Liver (tissue), 9 donors: Measurements from ENCODE around the gene IL17RE. TPM values are rescaled to one million over a fixed set of nuclear protein-coding genes. Genes with fewer than 3 reads are reported as not detected.

ENCODE experiments used
- DNase-seq: peaks from one replicate; pipeline ENCODE4 v3.0.0-alpha.2; 2017; ENCODE audit warnings: low spot score
- H3K27ac ChIP-seq, 2 donors: one replicate each; pipeline ENCODE4 v1.7.0; 2013; ENCODE audit warnings: inconsistent platforms in 2 of 2, low read length in 2 of 2, control low read depth in 1 of 2, low read depth in 1 of 2, mild to moderate bottlenecking in 1 of 2
- H3K27me3 ChIP-seq, 4 donors: one replicate each; pipeline versions ENCODE4 v1.6.1 to v1.7.0; 2013; ENCODE audit warnings: low read length in 3 of 4, inconsistent platforms in 1 of 4, mild to moderate bottlenecking in 1 of 4, moderate library complexity in 1 of 4; ENCODE audit not compliant: control insufficient read depth in 4 of 4, insufficient read depth in 4 of 4
- H3K36me3 ChIP-seq, 4 donors: one replicate each; pipeline versions ENCODE4 v1.6.1 to v1.7.0; 2013; ENCODE audit warnings: low read length in 3 of 4, mild to moderate bottlenecking in 3 of 4, low read depth in 1 of 4, moderate library complexity in 1 of 4; ENCODE audit not compliant: control insufficient read depth in 4 of 4, insufficient read depth in 3 of 4
- H3K4me1 ChIP-seq, 4 donors: one replicate each; pipeline versions ENCODE4 v1.6.1 to v1.7.0; 2013; ENCODE audit warnings: low read length in 3 of 4, mild to moderate bottlenecking in 3 of 4, moderate library complexity in 1 of 4; ENCODE audit not compliant: control insufficient read depth in 4 of 4, insufficient read depth in 4 of 4
- H3K4me3 ChIP-seq, 3 donors: one replicate each; pipeline versions ENCODE4 v1.6.1 to v1.7.0; 2013; ENCODE audit warnings: low read length in 3 of 3, control low read depth in 1 of 3, low read depth in 1 of 3, mild to moderate bottlenecking in 1 of 3
- H3K9ac ChIP-seq, 2 donors: one replicate each; pipeline ENCODE4 v1.7.0; 2013; ENCODE audit warnings: low read length in 2 of 2, mild to moderate bottlenecking in 2 of 2, moderate library complexity in 2 of 2, control low read depth in 1 of 2, low read depth in 1 of 2
- H3K9me3 ChIP-seq, 4 donors: one replicate each; pipeline versions ENCODE4 v1.6.1 to v1.7.0; 2013; ENCODE audit warnings: low read length in 3 of 4; ENCODE audit not compliant: control insufficient read depth in 4 of 4
- EGR1 ChIP-seq, 2 donors: IDR thresholded peaks; 2 replicates each; pipeline ENCODE4 v1.6.1; 2016 to 2018; ENCODE audit warnings: antibody characterized with exemption in 2 of 2, low read depth in 2 of 2
- FOXA1 ChIP-seq: IDR thresholded peaks from 2 replicates; pipeline ENCODE4 v1.6.1; 2016; ENCODE audit warnings: antibody characterized with exemption
- FOXA2 ChIP-seq: IDR thresholded peaks from 2 replicates; pipeline ENCODE4 v1.6.1; 2016; ENCODE audit warnings: antibody characterized with exemption
- GABPA ChIP-seq, 2 donors: IDR thresholded peaks in 1 of 2; conservative IDR thresholded peaks in 1 of 2; 2 replicates each; pipeline ENCODE4 v1.6.1; 2016; ENCODE audit warnings: antibody characterized with exemption in 2 of 2, mild to moderate bottlenecking in 1 of 2, moderate library complexity in 1 of 2
- HNF4A ChIP-seq, 2 donors: conservative IDR thresholded peaks; 2 replicates each; pipeline ENCODE4 v1.6.1; 2016; ENCODE audit warnings: antibody characterized with exemption in 2 of 2, mild to moderate bottlenecking in 2 of 2
- HNF4G ChIP-seq: IDR thresholded peaks from 2 replicates; pipeline ENCODE4 v1.6.1; 2016; ENCODE audit warnings: antibody characterized with exemption
- JUND ChIP-seq, 2 donors: IDR thresholded peaks; 2 replicates each; pipeline ENCODE4 v1.6.1; 2016; ENCODE audit warnings: antibody characterized with exemption in 2 of 2
- NR2F2 ChIP-seq: IDR thresholded peaks from 2 replicates; pipeline ENCODE4 v1.6.1; 2016; ENCODE audit warnings: antibody characterized with exemption
- RAD21 ChIP-seq, 2 donors: IDR thresholded peaks; 2 replicates each; pipeline ENCODE4 v1.6.1; 2016; ENCODE audit warnings: antibody characterized with exemption in 2 of 2, mild to moderate bottlenecking in 2 of 2
- RXRA ChIP-seq, 2 donors: IDR thresholded peaks; 2 replicates each; pipeline ENCODE4 v1.6.1; 2017 to 2018; ENCODE audit warnings: antibody characterized with exemption in 2 of 2, mild to moderate bottlenecking in 1 of 2
- SP1 ChIP-seq: IDR thresholded peaks from 2 replicates; pipeline ENCODE4 v1.6.1; 2018; ENCODE audit warnings: antibody characterized with exemption, mild to moderate bottlenecking
- TAF1 ChIP-seq: conservative IDR thresholded peaks from 2 replicates; pipeline ENCODE4 v1.6.1; 2016; ENCODE audit warnings: antibody characterized with exemption, mild to moderate bottlenecking
- YY1 ChIP-seq: IDR thresholded peaks from 2 replicates; pipeline ENCODE4 v1.6.1; 2016; ENCODE audit warnings: antibody characterized with exemption, mild to moderate bottlenecking
- WGBS: extraction: QIAGEN DNeasy Blood & Tissue Kit; methylation state at CpG from one replicate; pipeline ENCODE4 v1.1.7; 2013; 5-methylcytosine and 5-hydroxymethylcytosine counted together
- polyA plus RNA-seq, 2 donors: library from polyadenylated mRNA; stranded (reverse) in 1 of 2; unstranded in 1 of 2; fragments of 200-250 nt in 1 of 2; fragments of >200 nt in 1 of 2; fragmentation: Nextera tagmentation in 1 of 2; extraction: Ambion mirVana in 1 of 2; gene quantifications; one replicate each; pipeline versions ENCODE4 v1.2.1 to v1.2.3, GENCODE V29; 2013 to 2015
- total RNA-seq, 2 donors: library from RNA; depleted of rRNA; stranded (reverse); fragments of >200 nt; gene quantifications; one replicate each; pipeline ENCODE4 v1.2.3, GENCODE V29; 2014
- TF ChIP-seq, protein P1 (sequence below): IDR thresholded peaks from 2 replicates; pipeline ENCODE4 v1.6.1; 2016; ENCODE audit warnings: antibody characterized with exemption
- TF ChIP-seq, protein P2 (sequence below): IDR thresholded peaks from 2 replicates; pipeline ENCODE4 v1.6.1; 2016; ENCODE audit warnings: antibody characterized with exemption
- TF ChIP-seq, protein P3 (sequence below): IDR thresholded peaks from 2 replicates; pipeline ENCODE4 v1.6.1; 2016; ENCODE audit warnings: antibody characterized with exemption
- TF ChIP-seq, protein P4 (sequence below): fragments of 150-350 bp; IDR thresholded peaks from 2 replicates; pipeline ENCODE4 v1.5.1; 2017; ENCODE audit warnings: improper control_type of control experiment, low read depth, low read length; ENCODE audit not compliant: missing input control
- TF ChIP-seq, protein P5 (sequence below): IDR thresholded peaks from 2 replicates; pipeline ENCODE4 v1.6.1; 2016; ENCODE audit warnings: antibody characterized with exemption, mild to moderate bottlenecking
- donor health status: healthy.
- donor health status: healthy.
- donor health status: healthy.
- donor health status: healthy.
- donor health status: healthy.

IL17RE gene
- total and polyA plus RNA-seq, 4 donors: 0.42 to 2.1 (median 0.90) TPM

DNA sequence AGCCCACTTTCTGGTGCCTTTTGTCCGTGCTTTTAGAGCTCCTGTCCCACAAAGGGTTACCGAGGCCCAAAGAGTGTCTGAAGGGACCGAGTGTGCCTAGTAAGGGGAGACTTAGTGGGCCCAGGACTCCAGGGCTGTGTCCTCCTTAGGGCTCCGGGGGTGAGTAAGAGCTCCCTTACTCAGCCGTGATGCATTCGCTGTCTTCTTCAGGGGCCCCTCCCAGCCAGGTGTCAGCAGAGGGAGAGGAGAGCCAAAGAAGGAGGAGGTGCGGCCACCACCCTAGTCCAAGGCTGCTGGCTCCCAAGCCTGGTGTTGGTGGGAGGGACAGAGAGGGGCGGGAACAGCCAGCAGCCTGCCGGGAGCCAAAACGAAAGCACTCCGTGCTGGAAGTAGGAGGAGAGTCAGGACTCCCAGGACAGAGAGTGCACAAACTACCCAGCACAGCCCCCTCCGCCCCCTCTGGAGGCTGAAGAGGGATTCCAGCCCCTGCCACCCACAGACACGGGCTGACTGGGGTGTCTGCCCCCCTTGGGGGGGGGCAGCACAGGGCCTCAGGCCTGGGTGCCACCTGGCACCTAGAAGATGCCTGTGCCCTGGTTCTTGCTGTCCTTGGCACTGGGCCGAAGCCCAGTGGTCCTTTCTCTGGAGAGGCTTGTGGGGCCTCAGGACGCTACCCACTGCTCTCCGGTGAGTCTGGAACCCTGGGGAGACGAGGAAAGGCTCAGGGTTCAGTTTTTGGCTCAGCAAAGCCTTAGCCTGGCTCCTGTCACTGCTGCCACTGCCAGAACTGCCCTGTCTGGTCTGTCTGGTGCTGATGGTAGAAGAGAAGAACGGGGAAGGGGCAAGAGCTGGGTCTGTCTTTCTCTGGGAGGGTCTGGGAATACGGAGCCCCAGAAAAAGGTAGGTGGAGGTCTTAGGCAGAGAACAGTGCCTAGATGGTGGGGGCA is 14.4 kb downstream of the IL17RE start, which contains the start of gene IL17RC:
Gene IL17RC, plus strand, starts transcription at position 365 of the 947 bp plus-strand sequence. Its CDS starts 218 bp downstream, at position 583.
- no peaks in the 10 kb centered on the region for H3K9me3 ChIP-seq
- peak within 1 kb of the TSS; percentile 79 to 89 for H3K27ac ChIP-seq
- DNase-seq: peak; percentile 80
- H3K36me3 ChIP-seq: peaks cover 0 to 10% (median 3%) of the 10 kb centered on the region in 4 donors
- H3K4me3 ChIP-seq: peak within 1 kb of the TSS; percentile 65 to 74 (median 67)
- peak within 1 kb of the TSS; percentile 8 to 77 for H3K9ac ChIP-seq
- TF ChIP-seq, protein P1, sequence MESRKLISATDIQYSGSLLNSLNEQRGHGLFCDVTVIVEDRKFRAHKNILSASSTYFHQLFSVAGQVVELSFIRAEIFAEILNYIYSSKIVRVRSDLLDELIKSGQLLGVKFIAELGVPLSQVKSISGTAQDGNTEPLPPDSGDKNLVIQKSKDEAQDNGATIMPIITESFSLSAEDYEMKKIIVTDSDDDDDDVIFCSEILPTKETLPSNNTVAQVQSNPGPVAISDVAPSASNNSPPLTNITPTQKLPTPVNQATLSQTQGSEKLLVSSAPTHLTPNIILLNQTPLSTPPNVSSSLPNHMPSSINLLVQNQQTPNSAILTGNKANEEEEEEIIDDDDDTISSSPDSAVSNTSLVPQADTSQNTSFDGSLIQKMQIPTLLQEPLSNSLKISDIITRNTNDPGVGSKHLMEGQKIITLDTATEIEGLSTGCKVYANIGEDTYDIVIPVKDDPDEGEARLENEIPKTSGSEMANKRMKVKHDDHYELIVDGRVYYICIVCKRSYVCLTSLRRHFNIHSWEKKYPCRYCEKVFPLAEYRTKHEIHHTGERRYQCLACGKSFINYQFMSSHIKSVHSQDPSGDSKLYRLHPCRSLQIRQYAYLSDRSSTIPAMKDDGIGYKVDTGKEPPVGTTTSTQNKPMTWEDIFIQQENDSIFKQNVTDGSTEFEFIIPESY: no peak
- TF ChIP-seq RXRA (IDR thresholded peaks at IDR 0.05): peak; percentile 52 to 53
- peak; percentile 68 for TF ChIP-seq YY1
- TF ChIP-seq, protein P2, sequence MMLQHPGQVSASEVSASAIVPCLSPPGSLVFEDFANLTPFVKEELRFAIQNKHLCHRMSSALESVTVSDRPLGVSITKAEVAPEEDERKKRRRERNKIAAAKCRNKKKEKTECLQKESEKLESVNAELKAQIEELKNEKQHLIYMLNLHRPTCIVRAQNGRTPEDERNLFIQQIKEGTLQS: no peak
- no peak for TF ChIP-seq JUND (IDR thresholded peaks at IDR 0.05)
- TF ChIP-seq TAF1: no peak
- peak; percentile 75 for TF ChIP-seq SP1
- TF ChIP-seq EGR1 (IDR thresholded peaks at IDR 0.05; ENCODE audit: low read depth in 2 of 2): no peak
- TF ChIP-seq, protein P3, sequence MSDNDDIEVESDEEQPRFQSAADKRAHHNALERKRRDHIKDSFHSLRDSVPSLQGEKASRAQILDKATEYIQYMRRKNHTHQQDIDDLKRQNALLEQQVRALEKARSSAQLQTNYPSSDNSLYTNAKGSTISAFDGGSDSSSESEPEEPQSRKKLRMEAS: no peak
- TF ChIP-seq NR2F2: no peak
- no peak for TF ChIP-seq FOXA2
- peak in 1 of 2 donors; percentile 16 for TF ChIP-seq GABPA (IDR thresholded peaks at IDR 0.05 in 1 of 2, conservative IDR thresholded peaks at IDR 0.05 in 1 of 2)
- TF ChIP-seq, protein P4, sequence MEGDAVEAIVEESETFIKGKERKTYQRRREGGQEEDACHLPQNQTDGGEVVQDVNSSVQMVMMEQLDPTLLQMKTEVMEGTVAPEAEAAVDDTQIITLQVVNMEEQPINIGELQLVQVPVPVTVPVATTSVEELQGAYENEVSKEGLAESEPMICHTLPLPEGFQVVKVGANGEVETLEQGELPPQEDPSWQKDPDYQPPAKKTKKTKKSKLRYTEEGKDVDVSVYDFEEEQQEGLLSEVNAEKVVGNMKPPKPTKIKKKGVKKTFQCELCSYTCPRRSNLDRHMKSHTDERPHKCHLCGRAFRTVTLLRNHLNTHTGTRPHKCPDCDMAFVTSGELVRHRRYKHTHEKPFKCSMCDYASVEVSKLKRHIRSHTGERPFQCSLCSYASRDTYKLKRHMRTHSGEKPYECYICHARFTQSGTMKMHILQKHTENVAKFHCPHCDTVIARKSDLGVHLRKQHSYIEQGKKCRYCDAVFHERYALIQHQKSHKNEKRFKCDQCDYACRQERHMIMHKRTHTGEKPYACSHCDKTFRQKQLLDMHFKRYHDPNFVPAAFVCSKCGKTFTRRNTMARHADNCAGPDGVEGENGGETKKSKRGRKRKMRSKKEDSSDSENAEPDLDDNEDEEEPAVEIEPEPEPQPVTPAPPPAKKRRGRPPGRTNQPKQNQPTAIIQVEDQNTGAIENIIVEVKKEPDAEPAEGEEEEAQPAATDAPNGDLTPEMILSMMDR: no peak
- no peak for TF ChIP-seq FOXA1
- TF ChIP-seq, protein P5, sequence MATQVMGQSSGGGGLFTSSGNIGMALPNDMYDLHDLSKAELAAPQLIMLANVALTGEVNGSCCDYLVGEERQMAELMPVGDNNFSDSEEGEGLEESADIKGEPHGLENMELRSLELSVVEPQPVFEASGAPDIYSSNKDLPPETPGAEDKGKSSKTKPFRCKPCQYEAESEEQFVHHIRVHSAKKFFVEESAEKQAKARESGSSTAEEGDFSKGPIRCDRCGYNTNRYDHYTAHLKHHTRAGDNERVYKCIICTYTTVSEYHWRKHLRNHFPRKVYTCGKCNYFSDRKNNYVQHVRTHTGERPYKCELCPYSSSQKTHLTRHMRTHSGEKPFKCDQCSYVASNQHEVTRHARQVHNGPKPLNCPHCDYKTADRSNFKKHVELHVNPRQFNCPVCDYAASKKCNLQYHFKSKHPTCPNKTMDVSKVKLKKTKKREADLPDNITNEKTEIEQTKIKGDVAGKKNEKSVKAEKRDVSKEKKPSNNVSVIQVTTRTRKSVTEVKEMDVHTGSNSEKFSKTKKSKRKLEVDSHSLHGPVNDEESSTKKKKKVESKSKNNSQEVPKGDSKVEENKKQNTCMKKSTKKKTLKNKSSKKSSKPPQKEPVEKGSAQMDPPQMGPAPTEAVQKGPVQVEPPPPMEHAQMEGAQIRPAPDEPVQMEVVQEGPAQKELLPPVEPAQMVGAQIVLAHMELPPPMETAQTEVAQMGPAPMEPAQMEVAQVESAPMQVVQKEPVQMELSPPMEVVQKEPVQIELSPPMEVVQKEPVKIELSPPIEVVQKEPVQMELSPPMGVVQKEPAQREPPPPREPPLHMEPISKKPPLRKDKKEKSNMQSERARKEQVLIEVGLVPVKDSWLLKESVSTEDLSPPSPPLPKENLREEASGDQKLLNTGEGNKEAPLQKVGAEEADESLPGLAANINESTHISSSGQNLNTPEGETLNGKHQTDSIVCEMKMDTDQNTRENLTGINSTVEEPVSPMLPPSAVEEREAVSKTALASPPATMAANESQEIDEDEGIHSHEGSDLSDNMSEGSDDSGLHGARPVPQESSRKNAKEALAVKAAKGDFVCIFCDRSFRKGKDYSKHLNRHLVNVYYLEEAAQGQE: no peak
- TF ChIP-seq HNF4G: no peak
- peak; percentile 38 to 56 for TF ChIP-seq RAD21 (IDR thresholded peaks at IDR 0.05)
- peak; percentile 42 to 58 for TF ChIP-seq HNF4A (conservative IDR thresholded peaks at IDR 0.05)
- H3K27me3 ChIP-seq: no peaks in the 10 kb centered on the region
- 8% methylated on average over 19 of the region's 19 CpGs for WGBS
- peaks cover 19 to 64% (median 52%) of the 10 kb centered on the region in 4 donors for H3K4me1 ChIP-seq
